Dedifferentiated amniotic fluid mesenchymal stem cell (primary cell): ENCODE measurements around the gene ZFYVE26.
"Not testable (repeated sequence)": the region's sequence is repeated elsewhere in the genome, so short reads cannot be mapped to it uniquely, and the experiment has no call there.

Experiments
- DNase-seq: peaks from one replicate; pipeline ENCODE4 v3.0.0-alpha.2; 2016; ENCODE audit errors: extremely low spot score

ZFYVE26 gene

DNA sequence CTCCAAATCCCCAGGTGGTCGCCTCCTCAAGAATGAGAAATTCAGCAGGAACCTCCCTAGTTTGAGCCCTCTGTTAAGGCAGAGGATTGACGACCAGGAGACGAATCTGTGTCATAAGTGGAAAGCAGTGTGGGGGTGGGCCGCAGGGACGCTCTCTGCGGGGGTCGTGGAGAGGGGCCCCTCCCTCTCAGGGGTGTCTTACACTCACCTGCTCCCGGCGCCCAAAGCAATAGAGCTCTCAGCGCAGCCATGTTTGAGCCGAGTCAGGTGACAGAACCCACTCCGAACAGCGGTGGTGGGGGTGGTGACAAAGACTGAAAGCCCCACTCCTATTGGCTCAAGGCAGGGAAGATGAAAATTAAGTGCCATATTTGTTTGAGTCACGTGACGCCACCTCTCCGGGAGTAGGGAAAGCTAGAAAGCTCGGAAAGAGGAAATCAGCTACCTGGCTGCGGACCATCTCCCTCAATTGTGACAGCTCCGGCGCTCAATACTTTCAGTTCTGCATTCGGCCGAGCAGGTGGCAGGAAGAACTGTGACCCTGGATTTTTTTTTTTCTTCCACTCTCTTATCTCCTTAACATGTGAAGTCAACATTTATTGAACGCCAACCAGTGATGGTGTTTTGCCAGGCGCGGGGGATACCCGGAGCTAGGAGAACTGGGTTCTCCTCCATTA lies at the start of gene ZFYVE26:
TSS of gene ZFYVE26 (minus strand) at position 265 of the 677 bp plus-strand sequence. CDS start 627 bp downstream, outside the sequence.
- peak; percentile 97 for DNase-seq

- DNase-seq: no peak
Measured at GRCh38 chr14:67863223-67863622, 46.8 kb upstream of the ZFYVE26 start.

DNA sequence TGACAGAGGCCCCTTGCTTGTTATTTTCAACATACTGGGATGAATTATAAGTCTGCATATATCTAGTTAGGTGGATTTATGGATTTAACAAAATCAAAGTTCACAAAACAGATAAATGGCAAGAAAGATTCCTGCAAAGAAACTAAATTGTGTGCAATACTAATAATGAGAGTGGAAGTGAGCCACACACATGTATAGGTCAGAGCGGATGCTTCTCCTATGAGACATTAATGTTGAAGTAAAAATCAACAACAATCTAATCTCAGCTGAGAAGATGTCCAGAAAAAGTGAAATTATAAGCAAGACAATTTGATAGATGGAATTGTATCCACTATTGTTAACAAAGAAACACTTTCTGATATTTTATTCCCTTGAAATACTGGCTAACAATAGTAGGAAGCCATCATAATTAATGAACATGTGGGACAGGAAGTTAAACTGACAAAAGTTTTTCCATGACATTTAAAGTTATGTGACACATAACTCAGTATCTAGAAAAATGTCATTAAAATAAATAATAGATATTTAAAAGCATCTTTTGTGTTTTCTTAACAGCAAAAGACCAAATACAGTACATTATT lies 42.9 kb upstream of the ZFYVE26 start:
- DNase-seq: no peak

DNA sequence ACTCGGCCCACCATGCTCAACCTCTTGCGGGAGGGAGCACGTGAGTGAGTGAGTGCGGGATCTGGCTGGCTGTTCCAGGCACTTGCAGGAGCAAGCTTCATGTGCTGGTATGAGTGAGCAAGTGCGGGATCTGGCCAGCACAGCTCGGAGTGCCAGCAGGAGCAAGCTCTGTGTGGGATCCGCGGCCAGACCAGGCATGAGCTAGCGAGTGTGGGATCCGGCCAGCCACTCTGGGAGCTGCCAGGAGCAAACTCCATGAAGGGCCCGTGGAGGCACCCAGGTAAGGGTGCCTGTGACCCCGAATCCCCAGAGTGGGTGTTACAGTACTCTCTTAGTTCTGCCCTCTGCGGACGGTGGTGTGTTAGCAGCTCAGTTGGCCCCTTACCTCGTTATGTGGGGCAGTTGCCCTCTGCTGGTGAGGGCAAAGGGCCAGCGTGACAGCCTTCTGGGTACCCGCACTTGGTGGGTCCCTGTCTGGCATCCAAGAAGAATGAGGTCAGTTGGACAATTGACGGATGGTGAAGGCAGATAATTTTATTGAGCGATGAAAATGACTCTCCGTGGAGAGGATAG lies 41.5 kb upstream of the ZFYVE26 start:
- no peak for DNase-seq

GRCh38 chr14:67856827-67857226 lies 40.4 kb upstream of the ZFYVE26 start:
- DNase-seq: no peak

- DNase-seq: no peak
Measured at GRCh38 chr14:67853715-67854114, 37.3 kb upstream of the ZFYVE26 start.

DNA sequence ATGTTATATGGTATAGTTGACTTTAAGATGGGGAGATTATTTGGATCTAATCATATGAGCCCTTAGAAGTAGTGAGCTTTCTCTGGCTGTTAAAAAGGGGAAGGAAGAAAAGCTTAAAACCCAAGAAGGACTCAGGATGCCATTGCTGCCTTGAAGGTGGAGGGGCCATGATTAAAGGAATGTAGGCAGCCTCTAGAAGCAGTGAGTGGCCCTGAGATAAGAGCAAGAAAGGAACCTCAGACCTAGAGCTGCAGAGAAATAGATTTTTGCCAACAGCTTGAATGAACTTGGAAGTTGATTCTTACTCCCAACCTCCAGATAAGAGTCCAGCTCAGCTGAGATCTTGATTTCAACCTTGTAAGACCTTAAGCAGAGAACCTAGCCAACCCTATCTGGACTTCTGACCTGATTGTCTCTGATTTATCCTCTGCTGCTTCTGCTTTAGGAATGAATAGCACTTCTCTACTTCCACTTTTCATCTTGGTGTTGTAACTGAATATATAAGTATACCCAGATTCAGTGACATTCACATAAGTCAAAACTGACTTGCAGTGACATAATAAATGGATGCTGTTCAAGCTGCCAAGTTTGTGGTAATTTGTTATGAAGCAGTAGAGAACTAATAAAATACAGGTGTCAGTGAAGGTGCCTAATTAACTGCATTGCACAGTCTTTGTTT lies 36.7 kb upstream of the ZFYVE26 start:
- no peak for DNase-seq

DNA sequence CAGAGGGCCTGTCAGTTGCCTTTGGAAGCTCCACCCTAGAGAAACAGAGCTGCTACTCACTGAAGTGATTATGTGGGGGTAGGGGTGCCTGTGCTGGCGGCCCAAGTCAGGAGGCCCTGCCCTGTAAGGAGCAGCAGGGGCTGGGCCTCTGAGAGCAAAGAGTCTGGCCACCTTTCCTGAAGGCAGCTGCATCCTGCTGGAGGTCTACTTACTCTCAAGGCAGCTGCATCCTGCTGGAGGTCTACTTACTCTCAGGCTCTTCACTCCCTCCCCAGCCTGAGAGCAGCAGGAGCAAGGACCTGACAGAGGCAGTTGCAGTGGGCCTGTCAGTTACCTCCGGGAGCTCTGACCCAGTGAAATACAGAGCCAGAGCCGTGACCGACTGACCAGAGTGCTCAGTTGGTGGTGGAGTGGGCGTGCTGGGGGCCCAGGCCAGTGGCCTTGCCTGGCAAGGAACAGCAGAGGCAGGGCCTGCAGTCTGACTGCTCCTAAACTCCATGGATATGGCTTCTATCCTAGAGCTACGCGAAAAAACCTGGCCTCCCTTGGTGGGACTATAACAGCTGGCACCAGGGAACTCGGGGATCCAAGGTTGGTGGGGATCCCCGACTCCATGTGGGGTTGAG lies 35.5 kb upstream of the ZFYVE26 start:
- DNase-seq: no peak

GRCh38 chr14:67850066-67850830 lies 33.9 kb upstream of the ZFYVE26 start:
- DNase-seq: no peak

- no peak for DNase-seq
Measured at GRCh38 chr14:67846029-67846610, 29.7 kb upstream of the ZFYVE26 start.

DNA sequence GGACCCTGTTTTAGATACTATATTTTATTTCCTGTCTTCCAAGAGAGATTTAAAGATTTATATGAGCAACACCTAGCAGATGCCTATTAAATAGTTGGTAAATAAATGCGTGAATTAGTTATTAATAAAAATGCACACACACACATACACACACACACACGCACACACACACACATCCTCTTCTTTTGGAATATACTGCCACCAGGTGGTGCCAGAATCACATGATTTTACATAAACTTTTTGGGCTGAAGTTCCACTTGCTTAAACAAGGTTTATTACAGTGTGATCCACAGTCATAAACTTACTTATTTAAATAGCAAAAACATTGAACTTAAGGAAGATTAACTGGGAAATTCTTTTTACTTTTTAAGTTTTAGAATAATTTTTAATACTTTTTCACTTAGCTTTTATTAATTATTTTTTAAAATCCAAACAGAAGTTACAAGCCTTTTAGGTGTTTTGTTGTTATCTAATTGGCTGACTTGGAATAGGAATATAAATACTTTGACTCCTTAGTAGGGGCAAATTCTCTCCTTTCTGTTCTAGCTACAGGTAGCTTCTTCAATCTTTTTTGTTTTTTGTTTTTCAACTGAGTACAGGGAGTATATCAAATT lies 20.7 kb upstream of the ZFYVE26 start:
- peak; percentile 88 for DNase-seq

DNA sequence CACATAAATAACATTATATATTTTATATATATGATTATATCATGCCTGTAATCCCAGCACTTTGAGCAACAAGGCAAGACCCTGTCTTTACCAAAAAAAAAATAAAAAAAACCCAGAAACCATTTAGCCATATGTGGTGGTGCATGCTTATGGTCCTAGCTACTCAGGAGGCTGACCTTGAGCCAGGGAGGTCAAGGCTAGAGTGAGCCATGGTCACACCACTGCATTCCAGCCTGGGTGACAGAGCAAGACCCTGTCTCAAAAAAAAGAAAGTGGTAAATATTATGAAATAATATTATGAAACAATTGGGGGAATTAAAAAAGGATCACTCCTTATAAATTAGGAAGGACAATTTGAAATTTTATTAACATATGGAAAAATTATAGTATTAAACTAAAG lies 19.2 kb upstream of the ZFYVE26 start:
- DNase-seq: no peak

DNA sequence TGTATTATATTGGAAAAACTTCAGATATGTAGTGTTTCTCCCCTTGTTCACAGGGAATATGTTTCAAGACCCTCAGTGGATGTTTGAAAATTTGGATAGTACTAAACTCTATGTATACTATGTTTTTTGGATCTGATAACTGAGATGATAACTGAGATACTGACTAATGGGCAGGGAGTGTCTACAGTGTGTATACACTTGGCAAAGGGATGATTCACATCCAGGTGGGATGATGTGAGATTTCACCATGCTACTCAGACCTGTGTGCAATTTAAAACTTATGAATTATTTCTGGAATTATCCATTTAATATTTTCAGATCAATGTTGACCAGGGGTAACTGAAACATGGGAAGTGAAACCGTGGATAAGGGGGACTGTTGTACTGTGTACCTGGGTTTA lies 17.0 kb upstream of the ZFYVE26 start:
- DNase-seq: no peak

- no peak for DNase-seq
Measured at GRCh38 chr14:67831113-67831512, 14.7 kb upstream of the ZFYVE26 start.

DNA sequence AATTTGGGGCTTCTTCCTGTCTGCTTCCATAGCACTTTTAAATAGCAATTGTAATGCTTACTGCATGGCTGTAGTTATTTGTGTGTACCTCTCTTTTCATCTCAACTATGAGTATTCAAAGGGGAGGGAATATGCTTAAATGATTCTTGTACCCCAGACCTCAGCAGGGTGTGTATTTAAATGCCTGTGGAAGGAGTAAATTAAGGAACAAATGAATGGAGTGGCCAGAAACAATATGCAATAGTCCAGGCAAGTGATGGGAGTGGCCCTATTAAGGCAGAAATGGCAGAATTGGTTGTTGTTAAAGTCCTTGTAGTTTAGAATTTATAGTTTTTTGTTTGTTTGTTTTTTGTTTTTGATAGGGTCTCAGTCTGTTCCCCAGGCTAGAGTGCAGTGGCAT lies 4.7 kb upstream of the ZFYVE26 start:
- DNase-seq: no peak

DNA sequence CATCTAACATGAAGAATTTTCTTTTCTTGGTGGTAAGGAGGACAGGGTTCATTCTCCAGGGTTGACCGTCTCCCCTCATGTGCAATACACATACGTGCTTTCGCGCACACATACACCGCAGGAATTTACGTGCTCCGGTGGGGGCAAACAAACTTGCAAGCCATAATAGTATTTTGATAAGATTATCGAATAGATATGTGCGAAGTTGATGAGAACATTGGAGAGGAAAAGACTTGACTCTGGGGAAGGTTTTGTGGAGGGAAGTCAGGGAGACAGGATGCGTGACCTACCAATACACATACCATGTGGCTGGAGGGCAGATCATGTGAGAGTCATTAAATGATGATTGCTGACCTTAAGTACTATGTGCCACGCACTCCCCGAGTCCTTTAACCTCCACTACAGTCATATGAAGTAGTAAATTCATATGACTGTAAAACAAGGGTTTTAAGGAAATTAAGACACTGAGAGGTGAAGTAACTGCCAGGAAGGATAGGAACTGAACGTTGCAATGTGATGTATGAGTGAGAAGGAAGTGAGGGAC lies 4.1 kb upstream of the ZFYVE26 start:
- no peak for DNase-seq

DNA sequence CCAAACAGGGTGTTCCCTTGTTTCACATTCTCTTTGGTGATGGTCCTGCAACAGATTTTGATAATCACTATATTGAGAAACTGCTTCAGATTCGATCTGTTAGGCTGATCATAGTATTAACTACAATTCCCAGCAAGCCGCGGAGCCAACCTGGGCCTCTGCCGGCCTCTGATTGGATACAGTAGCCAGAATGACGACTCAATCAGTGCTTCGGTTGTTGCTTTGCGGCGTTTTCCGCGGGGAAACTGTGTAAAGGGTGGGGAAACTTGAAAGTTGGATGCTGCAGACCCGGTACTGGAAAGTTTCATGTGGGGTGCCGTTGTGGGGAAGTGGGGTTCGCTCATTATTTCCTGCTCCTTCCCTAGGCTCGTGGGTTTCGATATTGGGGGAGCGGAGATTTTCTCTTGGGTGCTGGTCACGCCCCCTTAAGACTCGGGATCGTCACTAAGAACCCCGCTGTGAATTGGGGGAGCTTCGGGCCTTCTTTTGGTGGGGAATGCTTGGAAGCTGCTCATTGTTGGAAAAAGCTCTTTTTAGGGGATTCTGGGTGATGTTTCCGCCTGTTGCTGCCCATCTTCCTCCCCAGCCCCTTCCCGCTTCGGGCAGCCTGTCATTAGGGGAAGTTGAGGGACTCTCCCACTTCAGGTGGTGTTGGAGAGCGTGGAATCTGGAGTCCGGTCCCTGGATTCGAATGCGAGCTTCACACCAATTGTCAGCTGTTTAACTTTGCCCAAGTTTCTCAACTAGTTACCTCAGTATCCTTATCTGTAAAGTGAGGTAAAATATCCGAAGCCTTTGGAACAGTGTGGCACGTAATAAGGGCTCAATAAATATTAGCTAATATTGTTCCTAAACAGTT lies 3.4 kb upstream of the ZFYVE26 start, which contains the start of gene RAD51B:
TSS of gene RAD51B (plus strand) at position 217 of the 859 bp plus-strand sequence.
- peak; percentile 82 for DNase-seq

- DNase-seq: not testable (repeated sequence)
Measured at GRCh38 chr14:67818476-67818875, 2.1 kb upstream of the ZFYVE26 start.

DNA sequence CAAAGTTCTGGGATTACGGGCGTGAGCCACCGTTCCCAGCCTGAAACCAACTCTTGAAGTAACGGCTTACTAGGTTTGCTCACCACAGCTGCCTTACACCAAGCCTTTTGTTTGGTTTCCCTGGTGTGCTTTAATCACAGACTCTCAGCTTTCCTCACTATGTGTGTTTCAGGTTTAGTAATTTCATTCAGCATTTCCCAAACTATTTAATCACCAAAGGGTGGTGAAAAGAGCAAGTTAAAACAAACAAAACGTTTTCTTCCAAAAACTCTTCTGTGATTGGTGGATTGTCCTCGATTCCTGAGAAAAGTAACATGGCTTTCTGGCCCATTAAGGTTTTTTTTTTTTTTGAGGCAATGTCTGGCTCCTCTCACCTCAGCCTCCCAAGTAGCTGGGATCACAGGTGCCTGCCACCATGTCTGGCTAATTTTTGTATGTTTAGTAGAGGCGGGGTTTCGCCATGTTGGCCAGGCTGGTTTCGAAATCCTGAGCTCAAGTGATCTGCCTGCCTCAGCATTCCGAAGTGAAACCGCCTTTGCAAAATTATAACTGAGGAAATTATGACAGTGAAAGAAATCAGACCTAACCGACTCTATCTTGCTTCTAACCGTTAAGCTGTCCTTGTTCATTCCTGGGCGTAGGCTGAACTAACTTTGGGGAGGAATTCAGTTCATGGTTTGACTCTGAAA lies 1.5 kb upstream of the ZFYVE26 start:
- DNase-seq: no peak
